Activated CD4-positive, CD25-positive, alpha-beta regulatory T cell (primary cell): ENCODE results near the gene DENND1A.

Experiments
- DNase-seq, 4 experiments: peaks; one replicate each; lab custom pipeline; 2025; lab: John Stamatoyannopoulos, UW

The DENND1A gene

DNA sequence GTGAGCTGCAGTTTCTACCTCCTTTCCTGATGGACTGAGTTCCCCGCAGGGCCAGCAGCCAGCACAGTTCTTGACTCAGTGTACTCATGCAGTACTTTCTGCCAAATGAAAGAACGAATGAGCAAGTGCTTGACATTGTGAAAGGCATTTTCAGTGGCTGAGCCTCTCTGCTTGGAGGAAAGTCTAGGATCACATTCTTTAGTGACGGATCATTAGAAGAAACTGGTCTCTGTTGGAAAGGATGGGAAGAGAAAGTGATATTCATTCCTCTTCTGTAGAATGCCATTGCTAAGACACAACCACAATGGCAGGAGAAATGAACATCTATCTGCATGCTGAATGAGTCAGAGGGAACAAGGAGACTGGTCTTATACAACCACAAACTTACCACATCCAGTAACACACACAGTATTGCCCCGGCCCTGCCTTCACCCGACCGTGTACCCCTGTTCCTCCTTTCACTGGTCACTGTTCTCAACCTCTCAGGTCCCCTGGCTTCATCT lies 367.0 kb downstream of the DENND1A start:
- no peak for DNase-seq

DNA sequence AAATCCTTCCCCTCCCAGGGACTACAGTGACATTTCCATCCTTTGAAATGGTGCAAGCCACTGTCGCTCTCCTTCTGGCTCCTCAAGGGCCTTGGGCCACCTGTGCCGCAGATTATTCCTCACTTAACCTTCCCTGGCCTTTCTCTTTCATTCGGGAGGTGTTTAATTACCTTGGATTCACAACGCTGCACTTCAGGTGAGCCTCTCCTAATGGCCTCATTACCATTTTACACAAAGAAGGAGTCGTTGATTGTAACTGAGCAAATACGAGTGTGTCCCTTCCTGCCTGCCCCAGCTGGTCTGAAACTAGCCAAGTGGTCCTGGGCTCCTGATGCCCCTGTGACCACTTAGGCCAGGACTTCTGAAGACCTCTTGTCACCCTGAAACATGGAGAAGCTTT lies 368.9 kb downstream of the DENND1A start:
- no peak for DNase-seq

DNA sequence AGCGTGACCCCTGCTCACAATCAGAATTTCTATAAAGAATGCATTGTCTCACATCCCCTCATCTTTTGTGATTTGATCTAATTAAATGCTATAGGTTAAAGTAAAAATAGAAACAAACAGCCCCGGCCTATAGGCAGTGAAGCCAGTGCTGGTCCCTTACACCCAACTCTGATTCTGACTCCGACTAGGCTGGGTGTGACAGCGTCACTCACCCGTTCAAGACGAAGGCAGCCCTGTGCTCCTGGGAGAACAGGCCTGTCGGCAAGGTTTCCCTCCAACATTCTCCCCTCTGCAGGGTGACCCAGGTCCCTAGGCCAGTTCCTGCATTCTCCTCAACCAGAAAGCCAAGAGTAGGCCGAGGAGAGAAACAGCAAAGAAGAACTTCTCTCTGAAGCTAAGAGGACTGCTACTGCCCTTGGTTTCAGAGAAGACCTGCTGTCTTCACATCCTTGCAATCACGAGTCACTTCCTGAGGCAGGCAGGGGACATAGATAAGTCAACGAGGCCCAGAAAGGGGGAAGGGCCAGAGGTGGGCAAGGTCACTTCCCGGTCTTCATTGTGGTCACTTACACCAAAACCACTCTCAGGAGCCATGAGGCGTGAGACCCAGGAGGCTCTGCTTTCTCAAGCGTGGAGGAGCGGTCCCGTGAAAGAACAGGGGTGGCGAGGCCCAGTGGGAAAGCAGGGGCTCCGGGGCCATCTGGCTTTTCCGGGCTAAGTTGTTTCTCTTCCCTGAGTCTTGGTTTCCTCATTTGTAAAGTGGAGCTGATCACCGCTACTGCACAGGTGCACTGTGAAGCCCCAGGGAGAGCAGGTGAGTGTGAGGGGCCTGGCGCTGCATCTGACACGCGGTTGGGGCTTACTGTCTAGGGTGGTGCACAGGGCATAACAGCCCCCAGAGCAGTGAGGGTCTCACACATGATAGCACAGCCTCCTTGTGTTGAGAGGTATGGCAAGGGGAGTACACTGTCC lies 373.2 kb downstream of the DENND1A start:
- DNase-seq: no peak

DNA sequence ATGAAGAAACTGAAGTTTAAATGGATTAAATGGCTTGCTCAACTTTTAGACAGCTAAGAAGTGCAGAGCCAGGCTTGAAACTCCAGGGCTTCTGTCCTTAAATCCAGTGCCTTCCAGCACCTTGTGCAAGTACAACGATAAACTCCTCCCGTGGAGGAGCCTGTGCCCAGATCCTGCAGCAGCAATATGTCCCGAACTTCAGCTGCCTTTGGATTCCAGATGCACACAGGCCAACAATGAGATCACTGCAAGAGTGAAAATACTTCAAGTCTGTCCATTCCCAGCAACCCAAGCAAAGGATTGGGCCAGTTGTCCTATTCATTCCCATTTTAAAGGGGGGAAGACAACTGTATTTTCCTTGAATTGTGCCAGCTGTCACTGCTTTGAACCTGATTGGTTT lies 374.3 kb downstream of the DENND1A start:
- DNase-seq: no peak

DNA sequence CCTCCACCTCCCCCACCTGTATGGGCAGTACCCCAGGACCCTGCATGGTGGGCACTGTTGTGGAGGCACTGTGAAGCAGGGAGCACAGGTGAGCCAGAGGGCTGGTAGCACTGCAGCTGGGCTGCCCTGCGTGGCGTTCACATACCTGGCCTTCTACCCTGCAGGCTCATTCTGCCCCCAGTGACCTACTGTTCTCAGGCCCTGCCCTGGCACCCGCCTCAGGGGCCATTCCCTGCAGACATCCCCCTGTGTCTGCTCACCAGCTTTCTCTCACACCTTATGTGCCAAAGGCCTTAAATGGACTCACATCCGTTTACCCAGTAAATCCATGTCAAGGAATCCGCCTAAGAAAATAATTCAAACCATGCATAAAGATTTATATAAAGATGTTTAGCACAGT lies 377.4 kb downstream of the DENND1A start:
- no peak for DNase-seq

DNA sequence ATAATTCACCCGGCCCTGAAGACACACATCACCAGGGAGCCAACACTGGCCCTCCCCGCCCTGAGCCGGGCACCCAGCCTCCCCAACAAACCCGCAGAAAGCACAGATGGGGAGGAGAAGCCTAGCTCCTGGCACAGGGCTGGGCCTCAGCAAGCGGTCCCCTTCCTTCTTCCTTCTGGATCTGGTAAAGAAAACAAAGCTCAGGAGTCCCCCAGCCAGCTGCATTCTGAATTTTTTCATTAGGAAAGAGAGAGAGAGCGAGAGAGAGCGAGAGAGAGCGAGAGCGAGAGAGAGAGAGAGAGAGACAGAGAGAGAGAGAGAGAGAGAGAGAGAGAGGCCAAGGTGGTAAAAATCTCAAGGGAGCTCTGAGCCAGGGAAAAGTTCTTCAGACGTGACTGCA lies 378.2 kb downstream of the DENND1A start:
- no peak for DNase-seq

DNA sequence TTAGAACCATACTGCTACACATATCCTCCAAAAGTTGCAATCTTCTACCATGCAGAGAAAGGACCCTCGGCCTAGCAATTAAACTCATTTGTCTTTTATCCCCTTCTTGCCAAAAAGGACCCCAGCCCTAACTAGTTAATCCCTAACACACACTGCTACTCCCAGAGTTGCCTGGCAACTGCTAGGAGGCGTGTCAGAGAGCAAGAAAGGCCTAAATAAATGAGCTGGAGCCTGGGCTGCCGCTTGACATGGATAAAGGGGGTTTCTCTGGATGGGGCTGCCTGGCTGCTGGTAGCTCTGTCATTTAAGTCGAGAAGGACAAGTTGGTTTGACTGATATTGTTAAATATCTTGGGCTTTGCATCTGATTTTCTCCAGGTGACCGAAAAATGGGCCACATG lies 379.1 kb downstream of the DENND1A start:
- DNase-seq: no peak

DNA sequence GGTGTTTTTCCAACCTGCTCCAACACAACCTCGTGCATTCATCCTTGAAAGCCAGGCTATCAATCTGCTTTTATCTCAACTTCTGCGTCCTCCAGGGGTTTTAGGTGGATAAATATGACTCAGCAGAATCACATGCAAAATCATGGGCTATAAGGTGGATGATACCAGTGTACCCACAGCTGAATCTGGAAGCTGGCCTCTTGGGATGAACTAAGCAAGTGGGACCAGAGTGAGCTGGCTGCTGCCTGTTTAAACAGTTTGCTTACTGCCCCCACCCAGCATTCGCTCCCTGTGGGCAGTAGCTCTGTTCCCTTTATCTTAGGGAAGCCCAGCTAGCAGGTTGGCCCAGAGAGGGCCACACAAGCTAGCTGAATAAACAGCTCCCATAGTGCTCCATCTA lies 379.9 kb downstream of the DENND1A start:
- DNase-seq: no peak

DNA sequence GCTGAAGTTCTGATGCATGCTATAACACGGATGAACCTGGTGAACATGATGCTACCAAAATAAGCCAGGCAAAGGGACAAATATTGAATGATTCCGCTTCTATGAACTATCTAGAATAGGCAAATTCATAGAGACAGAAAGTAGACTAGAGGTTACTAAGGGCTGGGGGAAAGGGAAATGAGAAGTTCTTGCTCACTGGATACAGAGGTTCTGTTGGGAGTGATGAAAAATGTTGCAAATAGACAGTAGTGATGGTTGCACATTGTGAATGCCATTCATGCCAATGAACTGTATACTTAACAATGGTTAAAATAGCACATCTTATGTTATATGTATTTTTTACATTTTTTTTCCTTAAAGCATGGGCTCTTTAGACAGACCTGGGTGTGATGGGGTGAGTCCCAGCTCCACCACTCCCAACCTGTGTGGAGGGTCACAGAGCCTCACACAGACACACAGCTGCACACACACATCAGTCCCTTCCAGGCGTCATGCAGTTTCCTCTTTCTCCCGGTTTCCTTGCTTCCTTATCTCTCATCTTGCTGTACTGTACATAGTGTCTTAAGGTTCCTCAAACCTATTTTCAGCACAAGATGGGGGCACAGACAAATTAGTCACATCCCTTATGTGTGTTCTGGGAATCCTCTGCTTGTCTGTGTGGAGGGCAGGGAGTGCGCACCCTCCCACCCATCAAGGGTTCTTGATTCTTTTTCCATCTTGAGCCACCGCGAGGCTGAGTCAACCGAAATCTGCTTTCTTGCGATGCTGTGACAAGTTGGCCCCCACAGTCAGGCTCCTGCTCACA lies 381.0 kb downstream of the DENND1A start:
- DNase-seq: no peak

DNA sequence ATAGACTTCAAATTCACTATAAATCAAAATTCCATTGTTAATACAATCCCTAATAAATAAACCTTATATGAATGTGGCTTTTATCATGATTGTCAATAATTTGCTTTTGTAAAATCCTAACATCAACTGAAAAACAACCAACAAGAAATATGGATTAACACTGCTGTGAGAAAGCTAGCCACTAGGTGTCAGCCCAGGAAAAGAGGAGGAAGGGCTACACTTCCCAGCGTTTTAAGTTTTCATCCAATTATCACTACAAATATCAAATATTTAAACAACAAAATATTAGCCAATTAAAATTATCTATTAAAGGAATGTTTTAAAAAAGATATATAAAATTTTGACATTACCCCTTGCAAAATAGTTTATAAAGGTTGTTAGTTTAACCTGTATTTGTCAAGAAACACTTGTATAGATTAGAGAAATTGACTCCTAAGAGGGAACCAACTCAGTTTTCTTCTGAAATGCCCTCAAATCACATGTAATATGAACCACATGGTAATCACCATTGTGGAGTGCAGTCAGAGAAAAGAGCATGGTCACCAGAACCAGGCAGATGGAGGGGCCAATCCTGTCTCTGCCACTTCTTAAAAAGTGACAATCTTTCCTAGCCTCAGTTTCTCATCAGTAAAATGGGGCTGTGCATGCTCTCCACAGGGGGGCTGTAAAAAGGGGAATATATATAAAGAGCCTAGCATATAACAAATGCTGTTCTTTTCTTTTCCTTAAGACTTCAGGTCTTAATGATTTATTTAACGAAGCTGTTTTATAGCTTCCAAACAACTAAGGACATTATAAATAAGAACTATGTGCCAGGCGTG lies 385.7 kb downstream of the DENND1A start:
- DNase-seq: no peak

DNA sequence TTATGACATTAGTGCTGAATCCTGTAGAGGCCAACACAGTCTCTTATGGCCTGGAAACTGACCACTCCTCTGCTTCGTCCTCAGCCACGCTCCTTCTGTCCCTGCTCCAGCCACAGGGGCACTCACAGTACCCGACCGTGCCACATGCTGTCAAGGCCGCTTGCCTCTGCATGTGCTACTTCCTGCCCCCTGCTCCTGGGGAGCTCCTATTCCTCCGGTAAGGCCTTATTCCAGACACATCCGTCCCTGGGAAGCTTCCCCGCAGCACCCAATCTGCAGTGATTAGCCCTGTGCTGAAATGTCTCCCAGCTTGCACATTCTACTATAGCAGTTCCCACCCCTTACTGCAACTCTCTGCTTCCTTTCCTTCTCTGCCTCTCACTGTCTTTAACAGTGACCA lies 386.4 kb downstream of the DENND1A start:
- no peak for DNase-seq

DNA sequence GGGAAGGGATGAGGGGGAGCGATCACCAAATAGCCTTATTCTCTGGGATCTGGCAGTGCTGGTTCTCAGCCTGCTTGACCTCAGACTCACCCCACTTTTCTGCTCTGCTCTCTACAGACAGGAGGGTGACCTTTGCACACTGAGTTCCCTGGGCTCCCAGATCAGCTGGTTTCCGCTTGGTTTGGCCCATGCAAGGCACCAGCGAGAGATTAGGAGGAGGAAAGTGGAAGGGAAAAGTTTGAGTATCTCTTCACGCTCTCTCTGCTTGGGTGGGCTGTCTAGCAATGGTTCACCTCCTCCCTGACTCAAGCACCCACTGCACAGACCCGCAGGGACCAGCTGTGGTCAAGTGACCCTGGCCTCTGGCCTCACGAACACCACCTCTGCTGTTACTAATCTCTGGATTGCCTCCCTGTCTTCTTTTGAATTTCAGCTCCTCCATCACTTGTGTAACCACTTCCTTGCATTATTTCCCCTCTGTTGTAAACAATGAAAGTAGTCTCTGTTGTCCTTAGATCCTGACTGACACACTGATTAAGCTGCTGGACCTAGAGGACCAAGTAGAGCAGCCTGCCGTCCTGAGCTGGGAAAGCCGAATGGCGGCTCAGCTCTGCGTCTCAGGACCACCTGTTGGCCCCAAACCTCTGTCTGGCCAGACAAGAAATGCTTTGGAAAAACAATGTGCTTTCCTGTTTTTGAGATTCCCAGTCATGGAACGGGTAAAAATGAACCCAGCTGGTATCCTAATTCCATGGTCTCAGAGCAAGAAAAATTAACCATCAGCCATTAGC lies 387.3 kb downstream of the DENND1A start:
- DNase-seq: no peak

DNA sequence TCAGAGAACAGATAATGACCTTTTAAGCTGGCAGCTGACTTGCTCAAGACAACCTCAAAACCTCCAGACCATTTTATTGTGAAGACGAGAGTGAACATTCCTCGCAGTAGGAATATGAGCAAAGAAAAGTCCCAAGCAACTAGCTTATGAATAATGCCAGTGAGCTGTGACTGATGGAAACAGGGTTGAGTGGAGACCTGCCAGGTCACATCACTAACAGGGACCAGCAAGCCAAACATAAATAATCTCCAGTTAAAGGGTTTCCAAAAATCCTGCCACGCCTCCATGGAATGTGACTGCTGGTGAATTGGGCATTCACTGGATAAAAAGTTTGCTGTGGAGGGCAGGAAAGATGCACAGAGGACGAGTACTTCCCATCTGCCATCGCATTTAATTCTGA lies 388.5 kb downstream of the DENND1A start:
- DNase-seq: no peak

DNA sequence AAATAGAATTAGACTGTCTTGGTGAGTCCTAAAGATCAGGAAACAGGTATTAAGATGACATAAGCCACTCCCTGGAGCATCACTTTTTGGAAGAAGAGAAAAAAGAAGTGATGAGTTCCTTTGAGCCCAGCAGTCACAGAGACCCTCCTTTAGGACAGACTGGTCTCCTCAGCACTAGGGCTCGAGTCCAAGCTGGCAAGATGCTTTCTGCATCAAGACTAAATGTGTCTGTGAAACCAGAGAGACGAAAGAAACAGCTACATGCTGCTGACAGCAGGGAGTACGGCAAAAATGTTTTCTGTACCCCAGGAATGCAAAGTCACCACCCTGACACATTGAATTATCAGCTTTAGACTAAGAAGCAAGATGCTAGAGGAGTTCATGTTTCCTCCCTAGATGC lies 389.5 kb downstream of the DENND1A start:
- no peak for DNase-seq

DNA sequence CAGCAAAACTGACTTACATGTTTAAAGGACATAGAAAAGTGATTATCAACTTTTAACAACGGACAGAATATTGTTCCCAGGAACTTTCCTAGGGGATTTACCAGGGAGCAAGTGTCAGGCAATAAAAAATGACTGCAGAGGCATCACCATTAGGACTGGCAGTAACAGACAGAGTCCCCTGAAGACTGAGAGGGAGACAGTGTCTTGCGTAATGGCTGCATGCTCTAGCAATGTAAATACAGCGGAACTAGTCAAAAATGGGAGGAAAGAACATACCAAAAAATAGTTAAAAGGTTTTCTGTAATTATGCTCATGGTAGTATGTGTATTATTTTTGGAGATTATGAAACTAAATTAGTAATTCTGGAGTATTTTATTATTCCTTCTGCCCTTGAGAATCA lies 392.1 kb downstream of the DENND1A start:
- no peak for DNase-seq

DNA sequence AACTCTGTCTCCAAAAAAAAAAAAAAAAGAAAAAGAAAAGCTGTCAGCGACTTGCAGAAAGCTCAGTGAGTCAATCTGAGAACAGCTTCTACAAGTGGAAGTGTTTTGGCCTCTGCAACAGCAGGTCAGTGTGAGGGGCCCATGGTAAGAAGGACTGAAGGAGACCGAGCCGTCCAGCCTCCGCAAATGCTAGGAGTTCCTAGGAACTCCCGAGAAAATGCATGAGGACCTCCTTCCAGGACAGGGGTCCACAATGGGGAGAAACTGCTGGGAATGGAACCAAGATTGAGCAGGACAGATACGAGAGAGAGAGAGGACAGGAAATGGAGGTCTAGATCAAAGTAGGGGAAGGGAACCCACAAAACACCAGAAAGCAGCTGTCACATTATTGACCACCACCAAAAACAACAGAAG lies 393.5 kb downstream of the DENND1A start:
- DNase-seq: no peak

DNA sequence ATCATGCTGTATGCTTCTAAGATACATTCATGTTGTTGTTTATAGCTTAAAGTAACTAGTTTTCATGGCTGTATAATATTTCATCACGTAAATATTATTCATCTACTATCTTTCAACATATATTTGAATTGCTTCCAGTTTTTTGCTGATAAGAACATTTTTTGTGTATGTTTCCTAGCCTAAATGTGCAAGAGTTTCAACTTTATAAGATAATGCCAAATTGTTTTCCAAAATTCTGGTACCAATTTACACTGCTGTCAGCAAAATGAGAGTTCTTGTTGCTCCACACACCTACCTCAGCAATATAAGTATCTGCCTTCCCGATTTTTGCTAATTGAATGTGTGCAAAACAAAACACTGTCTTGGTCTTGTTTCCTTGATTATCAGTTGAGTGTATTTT lies 395.6 kb downstream of the DENND1A start:
- DNase-seq: no peak

DNA sequence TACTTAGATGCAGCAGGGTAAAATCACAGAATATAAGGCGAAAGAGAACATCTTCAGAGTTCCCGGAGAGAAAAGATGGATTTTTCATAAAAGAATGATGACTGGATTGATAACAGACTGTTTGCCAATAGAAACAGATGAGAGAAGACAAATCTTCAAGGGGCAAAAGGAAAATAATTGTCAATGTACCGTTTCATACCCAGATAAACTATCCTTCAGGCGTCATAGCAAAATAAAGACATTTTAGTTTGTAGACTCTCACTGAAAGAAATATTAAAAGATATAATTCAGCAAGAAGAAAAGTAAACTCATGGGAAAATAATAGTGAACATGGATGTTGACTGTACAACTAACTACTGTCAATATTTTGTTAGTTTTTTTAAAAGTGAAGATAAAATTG lies 399.7 kb downstream of the DENND1A start:
- no peak for DNase-seq

DNA sequence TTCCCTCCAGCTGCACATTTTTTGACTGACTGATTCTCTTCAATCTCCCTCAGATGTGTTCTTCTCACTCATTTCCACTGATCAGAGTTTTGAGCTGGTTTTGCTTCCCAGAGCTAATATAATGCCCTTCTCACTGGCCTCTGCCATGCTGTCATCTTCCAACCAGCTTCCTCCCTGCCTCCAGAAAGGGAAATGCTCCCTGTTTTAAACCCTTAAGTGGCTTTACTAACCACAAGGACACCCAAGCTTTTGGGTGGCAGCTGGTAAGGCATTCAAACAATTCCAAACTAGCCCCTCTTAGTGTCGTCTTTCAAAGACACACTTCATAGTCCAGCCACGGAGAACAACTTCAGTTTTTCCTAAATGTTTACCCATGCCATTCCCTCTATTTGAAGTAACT lies 401.4 kb downstream of the DENND1A start:
- DNase-seq: no peak

DNA sequence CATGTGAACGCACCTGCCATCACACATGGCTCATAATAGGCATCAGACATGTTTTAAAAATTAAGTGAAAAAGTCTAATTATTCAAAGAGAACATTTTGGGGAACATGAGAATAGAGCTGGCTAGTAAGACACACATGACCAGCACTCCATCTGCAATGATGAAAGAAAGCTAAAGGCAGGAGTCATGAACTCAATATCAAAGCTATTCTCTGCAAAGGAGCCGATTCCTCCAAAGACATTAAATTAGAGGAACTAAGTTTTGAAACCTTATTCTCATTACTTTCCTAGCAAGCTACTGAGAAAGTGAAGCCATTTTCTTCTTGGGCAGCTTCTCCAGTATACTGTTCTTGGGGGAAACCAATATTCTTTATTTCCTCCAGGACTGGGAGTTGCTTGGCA lies 401.9 kb downstream of the DENND1A start:
- no peak for DNase-seq

DNA sequence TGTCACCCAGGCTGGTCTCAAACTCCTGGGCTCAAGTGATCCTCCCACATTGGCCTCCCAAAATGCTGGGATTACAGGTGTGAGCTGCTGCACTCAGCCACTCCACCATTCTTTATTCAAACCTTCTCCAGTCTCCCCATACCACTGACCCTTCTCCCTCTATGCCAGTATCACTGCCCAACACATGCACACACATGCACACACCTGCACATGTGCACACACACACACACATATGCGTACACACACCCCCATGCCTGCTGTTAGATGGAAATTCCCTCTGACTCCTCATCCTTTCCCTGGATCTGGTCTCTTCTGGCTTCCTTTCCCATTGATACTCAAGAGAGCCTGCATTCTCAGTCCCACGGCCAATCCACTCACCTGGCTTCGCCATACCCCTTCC lies 404.0 kb downstream of the DENND1A start:
- no peak for DNase-seq
